NCI-H524 treated with DMSO at 0.1 percent for 48 hours (cell line): Measurements from ENCODE around the gene PAK4.
A peak's percentile ranks its signal among the peaks of the same experiment; 100 is the strongest.
"Not testable (repeated sequence)": the region's sequence is repeated elsewhere in the genome, so short reads cannot be mapped to it uniquely, and the experiment has no call there.

ENCODE experiments used
- DNase-seq: peaks from one replicate; lab custom pipeline; 2025; lab: John Stamatoyannopoulos, UW

Gene PAK4

GRCh38 chr19:39207293-39207836 lies 81.8 kb downstream of the PAK4 start:
- DNase-seq, result no peak

- no peak for DNase-seq
Observed at GRCh38 chr19:39208175-39208795, 82.7 kb downstream of the PAK4 start.

GRCh38 chr19:39209196-39209595 lies 83.6 kb downstream of the PAK4 start:
- no peak for DNase-seq

- no peak for DNase-seq
Observed at GRCh38 chr19:39211731-39212374, 86.3 kb downstream of the PAK4 start.

- DNase-seq, result no peak
Observed at GRCh38 chr19:39212375-39212742, 86.8 kb downstream of the PAK4 start.

GRCh38 chr19:39215323-39215722 lies 89.7 kb downstream of the PAK4 start:
- DNase-seq, result not testable (repeated sequence)

GRCh38 chr19:39217094-39217493 lies 91.5 kb downstream of the PAK4 start:
- no peak for DNase-seq

GRCh38 chr19:39218230-39219007 lies 92.8 kb downstream of the PAK4 start:
- DNase-seq, result peak; percentile 60

GRCh38 chr19:39219108-39219507 lies 93.5 kb downstream of the PAK4 start:
- not testable (repeated sequence) for DNase-seq

- no peak for DNase-seq
Observed at GRCh38 chr19:39223703-39224279, 98.2 kb downstream of the PAK4 start.

- DNase-seq, result no peak
Observed at GRCh38 chr19:39224910-39225309, 99.3 kb downstream of the PAK4 start.
